GM12874 (cell line): ENCODE data around the gene CLASP2.

Experiments
- TF ChIP-seq, protein P1 (sequence below): IDR thresholded peaks from 2 replicates; pipeline ENCODE4 v1.5.1; 2011; ENCODE audit warnings: low read depth, mild to moderate bottlenecking, control low read depth, low read length, moderate library complexity; ENCODE audit not compliant: insufficient read depth

Gene CLASP2

DNA sequence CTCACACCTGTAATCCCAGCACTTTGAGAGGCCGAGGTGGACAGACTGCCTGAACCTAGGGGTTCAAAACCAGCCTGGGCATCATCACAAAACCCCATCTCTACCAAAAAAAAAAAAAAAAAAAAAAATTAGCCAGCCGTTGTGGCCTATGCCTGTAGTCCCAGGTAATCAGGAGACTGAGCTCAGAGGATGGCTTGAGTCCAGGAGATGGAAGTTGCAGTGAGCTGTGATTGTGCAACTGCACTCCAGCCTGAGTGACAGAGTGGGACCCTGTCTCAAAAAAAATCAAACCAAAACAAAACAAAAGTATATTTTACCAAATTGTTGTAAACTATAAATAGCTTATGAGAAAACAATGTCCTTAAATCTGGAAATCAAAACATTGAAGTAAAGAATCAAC lies 243.2 kb downstream of the CLASP2 start:
- TF ChIP-seq, protein P1, sequence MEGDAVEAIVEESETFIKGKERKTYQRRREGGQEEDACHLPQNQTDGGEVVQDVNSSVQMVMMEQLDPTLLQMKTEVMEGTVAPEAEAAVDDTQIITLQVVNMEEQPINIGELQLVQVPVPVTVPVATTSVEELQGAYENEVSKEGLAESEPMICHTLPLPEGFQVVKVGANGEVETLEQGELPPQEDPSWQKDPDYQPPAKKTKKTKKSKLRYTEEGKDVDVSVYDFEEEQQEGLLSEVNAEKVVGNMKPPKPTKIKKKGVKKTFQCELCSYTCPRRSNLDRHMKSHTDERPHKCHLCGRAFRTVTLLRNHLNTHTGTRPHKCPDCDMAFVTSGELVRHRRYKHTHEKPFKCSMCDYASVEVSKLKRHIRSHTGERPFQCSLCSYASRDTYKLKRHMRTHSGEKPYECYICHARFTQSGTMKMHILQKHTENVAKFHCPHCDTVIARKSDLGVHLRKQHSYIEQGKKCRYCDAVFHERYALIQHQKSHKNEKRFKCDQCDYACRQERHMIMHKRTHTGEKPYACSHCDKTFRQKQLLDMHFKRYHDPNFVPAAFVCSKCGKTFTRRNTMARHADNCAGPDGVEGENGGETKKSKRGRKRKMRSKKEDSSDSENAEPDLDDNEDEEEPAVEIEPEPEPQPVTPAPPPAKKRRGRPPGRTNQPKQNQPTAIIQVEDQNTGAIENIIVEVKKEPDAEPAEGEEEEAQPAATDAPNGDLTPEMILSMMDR, result no peak

DNA sequence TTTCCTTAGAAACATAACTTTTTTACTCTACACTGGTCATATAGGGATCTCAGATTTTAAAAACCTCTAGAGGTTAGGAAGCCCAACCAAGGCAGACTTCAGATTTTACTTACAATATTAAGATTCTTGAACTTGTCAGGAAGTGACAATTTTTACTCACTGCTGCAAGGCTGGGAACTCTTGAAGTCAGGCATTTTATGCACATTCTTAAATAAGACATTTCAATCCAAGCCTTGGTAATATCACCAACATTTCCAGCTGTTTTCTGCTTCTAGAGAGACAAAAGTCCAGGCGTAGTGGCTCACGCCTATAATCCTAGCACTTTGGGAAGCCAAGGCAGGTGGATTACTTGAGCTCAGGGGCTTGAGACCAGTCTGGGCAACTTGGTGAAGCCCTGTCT lies 244.2 kb downstream of the CLASP2 start:
- TF ChIP-seq, protein P1, result no peak

GRCh38 chr3:33467786-33468185 lies 250.3 kb downstream of the CLASP2 start:
- TF ChIP-seq, protein P1, result no peak

GRCh38 chr3:33461097-33461496 lies 257.0 kb downstream of the CLASP2 start:
- TF ChIP-seq, protein P1, result no peak

DNA sequence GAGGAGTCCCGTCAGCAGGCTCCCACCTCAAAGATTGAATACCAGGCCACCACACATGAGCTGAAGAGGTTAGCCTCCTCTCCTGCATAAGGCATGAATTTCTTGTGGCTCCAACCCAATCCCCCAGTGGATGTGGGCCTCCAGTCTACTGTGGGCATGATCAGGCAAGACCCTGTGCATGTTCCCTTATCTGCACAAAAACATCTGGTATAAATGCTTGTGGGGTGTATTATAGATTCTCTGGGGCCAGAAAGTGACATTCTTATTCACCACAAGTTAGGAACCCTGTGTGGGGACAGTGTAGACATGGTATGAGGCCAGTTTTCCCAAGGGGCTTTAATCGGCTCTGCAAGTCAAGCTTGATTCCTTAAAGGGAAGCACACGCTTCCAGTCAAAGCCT lies 259.6 kb downstream of the CLASP2 start:
- TF ChIP-seq, protein P1, result no peak

GRCh38 chr3:33456756-33457155 lies 261.3 kb downstream of the CLASP2 start:
- TF ChIP-seq, protein P1, result no peak

GRCh38 chr3:33453331-33453761 lies 264.7 kb downstream of the CLASP2 start:
- TF ChIP-seq, protein P1, result no peak

- TF ChIP-seq, protein P1, result no peak
These were observed 270.1 kb downstream of the CLASP2 start for GRCh38 chr3:33447958-33448357.
